AG20443 (cell line): ENCODE measurements around the gene APBB2.
"Not testable (repeated sequence)": the region's sequence is repeated elsewhere in the genome, so short reads cannot be mapped to it uniquely, and the experiment has no call there.

ENCODE experiments used
- DNase-seq: peaks from one replicate; pipeline ENCODE4 v3.0.0; 2012; ENCODE audit warnings: low spot score, mixed read lengths

The APBB2 gene

GRCh38 chr4:41060352-41061334, 153.7 kb downstream of the APBB2 start:
- peak; percentile 30 for DNase-seq

- not testable (repeated sequence) for DNase-seq
Measured at GRCh38 chr4:41059411-41059810, 154.9 kb downstream of the APBB2 start.

GRCh38 chr4:41058426-41058825, 155.9 kb downstream of the APBB2 start:
- no peak for DNase-seq

- peak; percentile 34 for DNase-seq
Measured at GRCh38 chr4:41057467-41057866, 156.9 kb downstream of the APBB2 start.

GRCh38 chr4:41052287-41052686, 162.1 kb downstream of the APBB2 start:
- DNase-seq, result no peak

- DNase-seq, result no peak
Measured at GRCh38 chr4:41050880-41051775, 163.2 kb downstream of the APBB2 start.

GRCh38 chr4:41050116-41050515, 164.2 kb downstream of the APBB2 start:
- no peak for DNase-seq

- DNase-seq, result not testable (repeated sequence)
Measured at GRCh38 chr4:41049176-41049575, 165.2 kb downstream of the APBB2 start.

- DNase-seq, result no peak
Measured at GRCh38 chr4:41044791-41045190, 169.6 kb downstream of the APBB2 start.

GRCh38 chr4:41044165-41044564, 170.2 kb downstream of the APBB2 start:
- DNase-seq, result no peak

- DNase-seq, result no peak
Measured at GRCh38 chr4:41043465-41043864, 170.9 kb downstream of the APBB2 start.

- DNase-seq, result no peak
Measured at GRCh38 chr4:41041551-41041950, 172.8 kb downstream of the APBB2 start.

- DNase-seq, result no peak
Measured at GRCh38 chr4:41039317-41039716, 175.0 kb downstream of the APBB2 start.

GRCh38 chr4:41038304-41038703, 176.0 kb downstream of the APBB2 start:
- no peak for DNase-seq

GRCh38 chr4:41029098-41029497, 185.2 kb downstream of the APBB2 start:
- DNase-seq, result no peak

- no peak for DNase-seq
Measured at GRCh38 chr4:41028392-41029076, 185.8 kb downstream of the APBB2 start.

GRCh38 chr4:41026971-41027370, 187.4 kb downstream of the APBB2 start:
- DNase-seq, result no peak

- no peak for DNase-seq
Measured at GRCh38 chr4:41025824-41026223, 188.5 kb downstream of the APBB2 start.

- no peak for DNase-seq
Measured at GRCh38 chr4:41024556-41025491, 189.5 kb downstream of the APBB2 start.

GRCh38 chr4:41022116-41022515, 192.2 kb downstream of the APBB2 start:
- no peak for DNase-seq
